GM12864 (cell line): ENCODE measurements around the gene GEMIN5.

Experiments
- DNase-seq: peaks from one replicate; pipeline ENCODE4 v3.0.0-alpha.2; 2011; ENCODE audit warnings: low read depth
- H3K4me3 ChIP-seq: 2 replicates; pipeline ENCODE4 v1.5.1; 2011; ENCODE audit warnings: mild to moderate bottlenecking, low read depth, low read length, control low read depth
- TF ChIP-seq, protein P1 (sequence below): IDR thresholded peaks from 2 replicates; pipeline ENCODE4 v1.5.1; 2011; ENCODE audit warnings: low read depth, mild to moderate bottlenecking, moderate library complexity, low read length, control low read depth, inconsistent platforms; ENCODE audit errors: missing control alignments

GEMIN5 gene

DNA sequence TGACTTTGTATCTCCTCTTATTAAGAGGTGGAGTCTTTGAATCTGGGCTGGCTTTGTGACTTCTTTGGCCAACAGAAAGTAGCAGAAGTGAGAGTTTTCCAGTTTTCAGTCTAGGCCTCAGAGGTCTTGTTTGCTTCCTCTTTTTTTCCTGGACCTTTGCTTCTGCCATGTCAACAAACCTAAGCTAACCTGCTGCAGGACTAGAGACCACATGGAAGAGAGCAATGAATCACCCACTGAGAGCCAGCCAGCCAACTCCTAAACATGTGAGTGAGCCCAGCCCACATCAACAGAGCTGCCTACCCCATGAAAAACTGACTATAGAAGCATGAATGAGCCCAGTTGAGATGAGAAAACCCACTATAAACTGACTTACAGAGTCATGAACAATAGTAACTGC, 32.7 kb upstream of the GEMIN5 start:
- H3K4me3 ChIP-seq = no peak overlapping the region
- DNase-seq = no peak
- TF ChIP-seq, protein P1, sequence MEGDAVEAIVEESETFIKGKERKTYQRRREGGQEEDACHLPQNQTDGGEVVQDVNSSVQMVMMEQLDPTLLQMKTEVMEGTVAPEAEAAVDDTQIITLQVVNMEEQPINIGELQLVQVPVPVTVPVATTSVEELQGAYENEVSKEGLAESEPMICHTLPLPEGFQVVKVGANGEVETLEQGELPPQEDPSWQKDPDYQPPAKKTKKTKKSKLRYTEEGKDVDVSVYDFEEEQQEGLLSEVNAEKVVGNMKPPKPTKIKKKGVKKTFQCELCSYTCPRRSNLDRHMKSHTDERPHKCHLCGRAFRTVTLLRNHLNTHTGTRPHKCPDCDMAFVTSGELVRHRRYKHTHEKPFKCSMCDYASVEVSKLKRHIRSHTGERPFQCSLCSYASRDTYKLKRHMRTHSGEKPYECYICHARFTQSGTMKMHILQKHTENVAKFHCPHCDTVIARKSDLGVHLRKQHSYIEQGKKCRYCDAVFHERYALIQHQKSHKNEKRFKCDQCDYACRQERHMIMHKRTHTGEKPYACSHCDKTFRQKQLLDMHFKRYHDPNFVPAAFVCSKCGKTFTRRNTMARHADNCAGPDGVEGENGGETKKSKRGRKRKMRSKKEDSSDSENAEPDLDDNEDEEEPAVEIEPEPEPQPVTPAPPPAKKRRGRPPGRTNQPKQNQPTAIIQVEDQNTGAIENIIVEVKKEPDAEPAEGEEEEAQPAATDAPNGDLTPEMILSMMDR = no peak

DNA sequence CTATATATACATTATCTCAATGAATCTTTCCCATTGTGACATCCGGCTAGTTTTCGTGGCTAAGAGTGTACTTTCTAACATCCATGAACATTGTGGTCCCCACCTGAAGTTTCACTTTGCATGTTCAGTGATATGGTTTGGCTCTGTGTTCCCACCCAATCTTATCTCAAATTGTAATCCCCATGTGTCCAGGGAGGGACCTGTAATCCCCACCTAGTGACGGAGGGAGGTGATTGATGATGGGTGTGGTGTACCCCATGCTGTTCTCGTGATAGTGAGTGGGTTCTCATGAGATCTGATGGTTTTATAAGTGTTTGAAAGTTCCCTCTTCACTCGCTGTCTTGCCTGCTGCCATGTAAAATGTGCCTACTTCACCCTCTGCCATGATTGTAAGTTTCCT, 30.9 kb upstream of the GEMIN5 start:
- TF ChIP-seq, protein P1 = no peak
- DNase-seq = no peak
- H3K4me3 ChIP-seq = no peak overlapping the region

DNA sequence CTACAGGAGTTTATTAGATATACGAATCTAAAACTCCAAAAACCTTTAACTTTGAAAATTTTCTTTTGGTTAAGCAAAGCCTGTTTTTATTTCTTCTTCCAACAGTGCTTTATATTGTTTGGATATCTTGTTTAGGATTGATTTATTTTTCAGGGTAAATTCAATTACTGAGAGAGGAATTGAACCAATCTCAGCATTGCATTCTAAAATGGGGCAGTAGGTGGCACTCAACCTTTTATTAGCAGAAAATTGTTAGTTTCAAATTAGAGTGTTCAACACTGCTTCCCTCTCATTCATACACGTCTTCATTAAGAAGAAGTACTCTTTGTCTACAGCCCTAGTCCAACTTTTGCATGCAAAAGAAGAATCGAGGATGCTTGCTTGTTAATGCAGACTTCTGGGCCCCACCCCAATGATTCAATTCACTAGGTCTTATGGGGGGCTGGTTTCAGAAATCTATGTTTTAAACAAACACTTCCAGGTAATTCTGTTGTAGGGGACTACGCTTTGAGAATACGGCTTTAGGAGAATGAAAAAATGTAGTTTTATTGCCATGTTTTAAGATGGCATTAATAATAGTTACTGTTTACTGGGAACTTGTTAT, 29.5 kb upstream of the GEMIN5 start:
- no peak overlapping the region for H3K4me3 ChIP-seq
- DNase-seq = no peak
- TF ChIP-seq, protein P1 = peak; percentile 49

DNA sequence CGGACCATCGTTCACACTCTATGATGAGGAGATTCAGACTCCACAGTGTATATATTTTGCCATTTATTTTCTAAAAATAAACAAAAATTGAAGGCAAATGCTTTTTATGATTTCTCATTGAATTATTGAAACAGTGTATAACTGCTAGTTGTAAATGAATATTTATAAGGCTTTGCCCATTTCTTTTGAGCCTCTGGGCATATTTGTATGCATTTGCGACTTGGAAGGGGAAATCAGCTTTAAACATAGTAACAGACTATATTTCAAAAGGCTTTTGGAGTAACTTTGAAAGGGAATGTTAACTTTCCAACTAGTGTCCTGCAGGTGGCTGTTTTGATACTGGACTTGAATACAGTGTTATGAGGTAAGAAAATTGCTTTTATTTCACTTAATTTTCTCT, 28.9 kb upstream of the GEMIN5 start:
- TF ChIP-seq, protein P1 = no peak
- DNase-seq = no peak
- no peak overlapping the region for H3K4me3 ChIP-seq

DNA sequence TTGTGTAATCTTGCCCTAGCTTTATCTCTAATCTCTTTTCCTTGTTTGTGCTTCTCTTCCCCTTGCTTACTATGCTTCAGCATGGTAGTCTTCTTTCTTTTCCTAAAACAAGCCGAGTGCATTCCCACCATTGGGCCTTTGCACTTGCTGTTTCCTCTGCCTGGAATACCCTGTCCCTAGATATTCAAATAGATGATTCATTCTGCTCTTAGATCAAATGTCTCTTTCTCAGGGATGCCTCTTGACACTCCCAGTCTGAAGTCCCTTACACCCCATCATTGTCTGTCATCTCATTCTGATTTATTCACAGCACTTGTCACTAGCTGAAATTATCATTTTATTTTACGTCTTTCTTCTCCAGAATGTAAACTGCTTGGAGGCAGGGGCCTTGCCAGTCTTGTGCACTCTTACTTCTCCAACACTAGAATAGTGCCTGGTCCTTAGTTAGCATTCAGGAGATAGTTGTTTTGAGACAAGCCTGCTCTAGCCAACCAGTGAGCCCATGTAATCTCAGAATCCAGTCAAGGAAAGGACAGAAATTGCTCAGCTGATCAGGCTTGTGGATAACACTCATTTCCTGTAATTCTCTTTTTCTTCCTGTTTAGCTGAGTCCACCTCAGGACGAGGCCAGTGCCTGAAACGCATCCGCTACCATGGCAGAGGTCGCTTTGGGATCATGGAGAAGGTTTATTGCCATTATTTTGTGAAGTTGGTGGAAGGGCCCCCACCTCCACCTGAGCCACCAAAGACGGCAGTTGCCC, 28.2 kb upstream of the GEMIN5 start:
- TF ChIP-seq, protein P1 = no peak
- DNase-seq = no peak

DNA sequence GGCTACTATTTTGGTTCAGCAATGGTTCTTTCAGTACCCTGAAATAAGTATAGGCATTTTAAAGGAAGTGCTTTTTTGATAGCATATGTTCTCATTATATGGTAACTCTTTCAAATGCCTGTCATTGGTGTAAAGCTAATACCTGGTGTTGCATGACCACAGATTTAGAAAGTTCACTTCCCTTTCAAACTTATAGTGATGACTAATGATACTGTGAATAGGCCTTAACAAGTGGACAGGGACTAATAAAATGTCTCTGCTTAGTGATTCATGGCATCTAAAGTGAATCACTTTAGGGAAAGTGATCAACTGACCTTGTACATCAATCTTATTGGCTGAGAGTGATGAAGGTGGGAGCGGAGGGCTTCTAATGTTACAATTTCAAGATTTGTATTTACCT, 24.5 kb upstream of the GEMIN5 start:
- peak; percentile 30 for DNase-seq
- H3K4me3 ChIP-seq = no peak overlapping the region
- TF ChIP-seq, protein P1 = no peak

More for the DNA sequence above, 28.2 kb upstream of the GEMIN5 start:
- no peak overlapping the region for H3K4me3 ChIP-seq
